ENCODE results near the gene CSH1.
"Not testable (repeated sequence)": the region's sequence is repeated elsewhere in the genome, so short reads cannot be mapped to it uniquely, and the experiment has no call there.

CSH1 gene

GRCh38 chr17:63903787-63904201, 7.4 kb upstream of the CSH1 start:
- not testable (repeated sequence) for H3K27ac ChIP-seq
- TF ChIP-seq CTCF (conservative IDR thresholded peaks at IDR 0.05): peak; percentile 68

- not testable (repeated sequence) for H3K27ac ChIP-seq
Measured at GRCh38 chr17:63901971-63902370, 5.6 kb upstream of the CSH1 start.

GRCh38 chr17:63898899-63899798, 2.8 kb upstream of the CSH1 start:
- not testable (repeated sequence) for H3K27ac ChIP-seq

GRCh38 chr17:63894821-63895220, 1.6 kb downstream of the CSH1 start:
- not testable (repeated sequence) for H3K27ac ChIP-seq

GRCh38 chr17:63894021-63894420, 2.4 kb downstream of the CSH1 start:
- not testable (repeated sequence) for H3K27ac ChIP-seq

GRCh38 chr17:63892316-63893037, 3.9 kb downstream of the CSH1 start:
- peak; percentile 37 for TF ChIP-seq CTCF (conservative IDR thresholded peaks at IDR 0.05)

GRCh38 chr17:63889026-63889848, 7.1 kb downstream of the CSH1 start:
- peak; percentile 79 for TF ChIP-seq CTCF (conservative IDR thresholded peaks at IDR 0.05)

More at GRCh38 chr17:63892316-63893037, 3.9 kb downstream of the CSH1 start:
- not testable (repeated sequence) for H3K27ac ChIP-seq

GRCh38 chr17:63885119-63885518, 11.3 kb downstream of the CSH1 start:
- not testable (repeated sequence) for H3K27ac ChIP-seq

More at GRCh38 chr17:63889026-63889848, 7.1 kb downstream of the CSH1 start:
- H3K27ac ChIP-seq: not testable (repeated sequence)

- H3K27ac ChIP-seq: not testable (repeated sequence)
Measured at GRCh38 chr17:63882626-63883126, 13.7 kb downstream of the CSH1 start.

- no peak for TF ChIP-seq ZFX (IDR thresholded peaks at IDR 0.05)
- peak; percentile 60 for TF ChIP-seq CTCF (conservative IDR thresholded peaks at IDR 0.05)
- no peak within 1 kb of the TSS for H3K27ac ChIP-seq
Measured at GRCh38 chr17:63881935-63882601, 14.3 kb downstream of the CSH1 start, which contains the start of gene GH2. TSS of gene GH2 (minus strand) at chr17:63881944. CDS start at chr17:63881801, 143 bp downstream.

GRCh38 chr17:63881337-63881736, 15.0 kb downstream of the CSH1 start:
- not testable (repeated sequence) for H3K27ac ChIP-seq
